Body of pancreas (tissue), 4 donors: ENCODE data around the gene PLXDC2.

Source experiments
- POLR2A ChIP-seq, 3 donors: fragments of 450-650 bp; IDR thresholded peaks; one replicate each; pipeline ENCODE4 v1.6.1; 2016; ENCODE audit warnings: antibody characterized with exemption in 3 of 3, mild to moderate bottlenecking in 2 of 3
- TF ChIP-seq, protein P1 (sequence below), 7 experiments: fragments of 450-650 bp in 4 of 7; fragments of 200-600 bp in 3 of 7; sonication (generic) in 3 of 7; IDR thresholded peaks; one replicate each; pipeline ENCODE4 v1.5.1; 2016 to 2019; ENCODE audit warnings: antibody characterized with exemption in 7 of 7

DNA sequence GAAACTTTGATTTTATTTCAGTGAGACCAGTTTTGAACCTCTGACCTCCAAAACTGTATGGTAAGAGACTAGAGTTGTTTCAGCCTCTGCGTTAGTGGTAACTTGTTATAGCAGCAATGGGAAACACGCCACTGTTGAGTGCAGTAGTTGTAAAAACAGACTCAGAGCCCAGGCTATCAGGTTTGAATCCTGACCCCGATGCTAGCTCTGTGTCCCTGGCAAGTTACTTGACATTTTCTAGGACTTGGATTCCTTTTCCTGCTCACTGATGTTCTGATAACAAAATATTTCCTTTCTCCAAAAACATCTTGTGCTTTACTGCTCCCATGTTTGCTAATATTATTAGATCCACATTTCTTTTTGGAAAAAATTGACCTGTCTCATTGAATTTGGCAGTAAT lies 131.0 kb downstream of the PLXDC2 start:
- TF ChIP-seq, protein P1, sequence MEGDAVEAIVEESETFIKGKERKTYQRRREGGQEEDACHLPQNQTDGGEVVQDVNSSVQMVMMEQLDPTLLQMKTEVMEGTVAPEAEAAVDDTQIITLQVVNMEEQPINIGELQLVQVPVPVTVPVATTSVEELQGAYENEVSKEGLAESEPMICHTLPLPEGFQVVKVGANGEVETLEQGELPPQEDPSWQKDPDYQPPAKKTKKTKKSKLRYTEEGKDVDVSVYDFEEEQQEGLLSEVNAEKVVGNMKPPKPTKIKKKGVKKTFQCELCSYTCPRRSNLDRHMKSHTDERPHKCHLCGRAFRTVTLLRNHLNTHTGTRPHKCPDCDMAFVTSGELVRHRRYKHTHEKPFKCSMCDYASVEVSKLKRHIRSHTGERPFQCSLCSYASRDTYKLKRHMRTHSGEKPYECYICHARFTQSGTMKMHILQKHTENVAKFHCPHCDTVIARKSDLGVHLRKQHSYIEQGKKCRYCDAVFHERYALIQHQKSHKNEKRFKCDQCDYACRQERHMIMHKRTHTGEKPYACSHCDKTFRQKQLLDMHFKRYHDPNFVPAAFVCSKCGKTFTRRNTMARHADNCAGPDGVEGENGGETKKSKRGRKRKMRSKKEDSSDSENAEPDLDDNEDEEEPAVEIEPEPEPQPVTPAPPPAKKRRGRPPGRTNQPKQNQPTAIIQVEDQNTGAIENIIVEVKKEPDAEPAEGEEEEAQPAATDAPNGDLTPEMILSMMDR (IDR thresholded peaks at IDR 0.05): no peak
- no peak for TF ChIP-seq POLR2A (IDR thresholded peaks at IDR 0.05)
